Measurements from ENCODE around the gene VAV3.

- TF ChIP-seq POLR2A (IDR thresholded peaks at IDR 0.05), result no peak
- TF ChIP-seq, protein P1, sequence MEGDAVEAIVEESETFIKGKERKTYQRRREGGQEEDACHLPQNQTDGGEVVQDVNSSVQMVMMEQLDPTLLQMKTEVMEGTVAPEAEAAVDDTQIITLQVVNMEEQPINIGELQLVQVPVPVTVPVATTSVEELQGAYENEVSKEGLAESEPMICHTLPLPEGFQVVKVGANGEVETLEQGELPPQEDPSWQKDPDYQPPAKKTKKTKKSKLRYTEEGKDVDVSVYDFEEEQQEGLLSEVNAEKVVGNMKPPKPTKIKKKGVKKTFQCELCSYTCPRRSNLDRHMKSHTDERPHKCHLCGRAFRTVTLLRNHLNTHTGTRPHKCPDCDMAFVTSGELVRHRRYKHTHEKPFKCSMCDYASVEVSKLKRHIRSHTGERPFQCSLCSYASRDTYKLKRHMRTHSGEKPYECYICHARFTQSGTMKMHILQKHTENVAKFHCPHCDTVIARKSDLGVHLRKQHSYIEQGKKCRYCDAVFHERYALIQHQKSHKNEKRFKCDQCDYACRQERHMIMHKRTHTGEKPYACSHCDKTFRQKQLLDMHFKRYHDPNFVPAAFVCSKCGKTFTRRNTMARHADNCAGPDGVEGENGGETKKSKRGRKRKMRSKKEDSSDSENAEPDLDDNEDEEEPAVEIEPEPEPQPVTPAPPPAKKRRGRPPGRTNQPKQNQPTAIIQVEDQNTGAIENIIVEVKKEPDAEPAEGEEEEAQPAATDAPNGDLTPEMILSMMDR (IDR thresholded peaks at IDR 0.05 in 8 of 11, conservative IDR thresholded peaks at IDR 0.05 in 3 of 11), result no peak
- no peak for TF ChIP-seq POLR2AphosphoS5 (IDR thresholded peaks at IDR 0.05)
Measured at GRCh38 chr1:107687849-107688753, 276.9 kb downstream of the VAV3 start.

Data from spleen (tissue), 7 donors.